ENCODE results near the gene RPP25L. TPM values are rescaled to one million over a fixed set of nuclear protein-coding genes. Genes with fewer than 3 reads are reported as not detected.

Gene RPP25L
- total and polyA plus RNA-seq, 2 of the 4 experiments (the other 2 are of a cell fraction), result 20.4 to 26.3 TPM

GRCh38 chr9:34568774-34569173 lies 43.1 kb downstream of the RPP25L start:
- ChIA-PET CTCF (no interaction called here), POLR2A (ENCODE audit: unreplicated experiment) (no interaction called here)
- H3K56ac ChIP-seq (ENCODE audit: extremely low read depth, insufficient read depth, low read length), result no peak overlapping the region
- no peak overlapping the region for H2AFZ ChIP-seq (replicated peaks; ENCODE audit: low read length, poor library complexity)
- no peak overlapping the region for H3K9ac ChIP-seq (ENCODE audit: low read depth, low read length)
- no peaks in the 10 kb centered on the region for H4K20me1 ChIP-seq (ENCODE audit: insufficient read depth, low read length)
- H3K79me1 ChIP-seq (ENCODE audit: low read depth in 1 of 2, low read length in 2 of 2), result no peaks in the 10 kb centered on the region
- no peak overlapping the region for H2AK5ac ChIP-seq (ENCODE audit: low read depth, low read length)
- no peak overlapping the region for H4K5ac ChIP-seq (ENCODE audit: low read depth, low read length)
- no peaks in the 10 kb centered on the region for H3K9me3 ChIP-seq (ENCODE audit: control insufficient read depth, insufficient read depth, low read length)
- no peak overlapping the region for H2AK9ac ChIP-seq (replicated peaks; ENCODE audit: low read depth, low read length, poor library complexity)
- in situ Hi-C loops (cut with MboI; ENCODE audit: low sequenced_read_pairs) (no loop called here), intact Hi-C loops (cut with micrococcal nuclease) (no loop called here), dilution Hi-C loops (cut with HindIII; ENCODE audit: low sequenced_read_pairs, unreplicated experiment) (no loop called here)
- DNase-seq, result no peak
- H3K9me1 ChIP-seq (ENCODE audit: insufficient read depth, low read length), result 0 out of 2 replicates have a peak, but pooled peaks cover 3% of the 10 kb centered on the region
- no peak for ATAC-seq (ENCODE audit: low read depth)
- no peak overlapping the region for H3K18ac ChIP-seq (ENCODE audit: low read depth, low read length)
- H3K4me2 ChIP-seq (ENCODE audit: low read depth, low read length), result no peak overlapping the region
- no peak overlapping the region for H2BK15ac ChIP-seq (ENCODE audit: low read depth, low read length)
- H3K14ac ChIP-seq (replicated peaks; ENCODE audit: low read depth, low read length), result no peak overlapping the region
- TF ChIP-seq RFX5 (IDR thresholded peaks at IDR 0.05; ENCODE audit: low read depth, low read length), result no peak
- TF ChIP-seq NFE2L2 (IDR thresholded peaks at IDR 0.05; ENCODE audit: low read depth, low read length), result no peak
- no peak for TF ChIP-seq ELK1 (IDR thresholded peaks at IDR 0.05; ENCODE audit: borderline replicate concordance, low read depth, low read length)
- no peak for TF ChIP-seq SMC3 (IDR thresholded peaks at IDR 0.05; ENCODE audit: low read depth, low read length)
- no peak for TF ChIP-seq RAD21 (IDR thresholded peaks at IDR 0.05; ENCODE audit: low read length)
- no peak for TF ChIP-seq MAZ (IDR thresholded peaks at IDR 0.05; ENCODE audit: borderline replicate concordance, low read depth, low read length)
- no peak for TF ChIP-seq BHLHE40 (IDR thresholded peaks at IDR 0.05; ENCODE audit: low read depth, low read length)
- TF ChIP-seq RCOR1 (IDR thresholded peaks at IDR 0.05; ENCODE audit: insufficient replicate concordance, low read length), result no peak
- no peak for TF ChIP-seq POLR2A (IDR thresholded peaks at IDR 0.05; ENCODE audit: low read depth, low read length)
- no CpG with 5 or more reads among the region's 12 CpGs for WGBS, 2 experiments (ENCODE audit: extremely low coverage in 2 of 2, insufficient read length in 1 of 2)
- H4K91ac ChIP-seq (ENCODE audit: insufficient read depth, low read depth, low read length), result no peak overlapping the region
- H3K36me3 ChIP-seq (ENCODE audit: control insufficient read depth, insufficient read depth, low read length), result no peaks in the 10 kb centered on the region
- no peak overlapping the region for H3K23ac ChIP-seq (ENCODE audit: low read depth, low read length)
- no peak overlapping the region for H3K4me3 ChIP-seq (ENCODE audit: insufficient read depth, low read depth, low read length)
- peaks cover 85% of the 10 kb centered on the region for H3K27me3 ChIP-seq (ENCODE audit: control insufficient read depth, insufficient read depth, low read length)
- no peak overlapping the region for H2BK5ac ChIP-seq (ENCODE audit: low read depth, low read length, poor library complexity, severe bottlenecking)
- BruUV-seq (replicated peaks), result no TSS peak
- H2BK20ac ChIP-seq (ENCODE audit: low read depth, low read length), result no peak overlapping the region
- no peak overlapping the region for H2BK120ac ChIP-seq (ENCODE audit: low read depth, low read length)
- no peak overlapping the region for H3K27ac ChIP-seq (ENCODE audit: insufficient read depth, low read length)
- no peak overlapping the region for H3K4ac ChIP-seq (ENCODE audit: low read depth, low read length)
- no peak overlapping the region for H4K8ac ChIP-seq (ENCODE audit: low read depth in 2 of 2, low read length in 2 of 2)
- H3K4me1 ChIP-seq (ENCODE audit: control insufficient read depth, insufficient read depth, low read length), result no peaks in the 10 kb centered on the region

Data from IMR-90 (cell line).